GM23338 (cell line): ENCODE results near the gene CPNE2.

ENCODE experiments used
- EZH2phosphoT487 ChIP-seq: fragments of 200-600 bp; sonication (generic); IDR thresholded peaks from one replicate; pipeline ENCODE4 v1.8.1; 2018; ENCODE audit warnings: antibody characterized with exemption; ENCODE audit not compliant: unreplicated experiment
- POLR2AphosphoS5 ChIP-seq: IDR thresholded peaks from 2 replicates; pipeline ENCODE4 v1.6.1; 2016; ENCODE audit warnings: antibody characterized with exemption, low read depth
- TF ChIP-seq, protein P1 (sequence below), 2 experiments: fragments of 200-600 bp in 1 of 2; sonication (generic) in 1 of 2; conservative IDR thresholded peaks; 2 replicates each; pipeline versions ENCODE4 v1.5.1 to v1.6.1; 2016 to 2017; ENCODE audit warnings: antibody characterized with exemption in 2 of 2, low read depth in 2 of 2, mild to moderate bottlenecking in 2 of 2, moderate library complexity in 1 of 2
- TF ChIP-seq, protein P2 (sequence below): IDR thresholded peaks from one replicate; pipeline ENCODE4 v1.6.1; 2018; ENCODE audit warnings: antibody characterized with exemption; ENCODE audit not compliant: unreplicated experiment

GRCh38 chr16:57089406-57089805 lies 3.0 kb upstream of the CPNE2 start:
- TF ChIP-seq, protein P1, sequence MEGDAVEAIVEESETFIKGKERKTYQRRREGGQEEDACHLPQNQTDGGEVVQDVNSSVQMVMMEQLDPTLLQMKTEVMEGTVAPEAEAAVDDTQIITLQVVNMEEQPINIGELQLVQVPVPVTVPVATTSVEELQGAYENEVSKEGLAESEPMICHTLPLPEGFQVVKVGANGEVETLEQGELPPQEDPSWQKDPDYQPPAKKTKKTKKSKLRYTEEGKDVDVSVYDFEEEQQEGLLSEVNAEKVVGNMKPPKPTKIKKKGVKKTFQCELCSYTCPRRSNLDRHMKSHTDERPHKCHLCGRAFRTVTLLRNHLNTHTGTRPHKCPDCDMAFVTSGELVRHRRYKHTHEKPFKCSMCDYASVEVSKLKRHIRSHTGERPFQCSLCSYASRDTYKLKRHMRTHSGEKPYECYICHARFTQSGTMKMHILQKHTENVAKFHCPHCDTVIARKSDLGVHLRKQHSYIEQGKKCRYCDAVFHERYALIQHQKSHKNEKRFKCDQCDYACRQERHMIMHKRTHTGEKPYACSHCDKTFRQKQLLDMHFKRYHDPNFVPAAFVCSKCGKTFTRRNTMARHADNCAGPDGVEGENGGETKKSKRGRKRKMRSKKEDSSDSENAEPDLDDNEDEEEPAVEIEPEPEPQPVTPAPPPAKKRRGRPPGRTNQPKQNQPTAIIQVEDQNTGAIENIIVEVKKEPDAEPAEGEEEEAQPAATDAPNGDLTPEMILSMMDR (conservative IDR thresholded peaks at IDR 0.05; ENCODE audit: low read depth in 2 of 2) = no peak
- TF ChIP-seq, protein P2, sequence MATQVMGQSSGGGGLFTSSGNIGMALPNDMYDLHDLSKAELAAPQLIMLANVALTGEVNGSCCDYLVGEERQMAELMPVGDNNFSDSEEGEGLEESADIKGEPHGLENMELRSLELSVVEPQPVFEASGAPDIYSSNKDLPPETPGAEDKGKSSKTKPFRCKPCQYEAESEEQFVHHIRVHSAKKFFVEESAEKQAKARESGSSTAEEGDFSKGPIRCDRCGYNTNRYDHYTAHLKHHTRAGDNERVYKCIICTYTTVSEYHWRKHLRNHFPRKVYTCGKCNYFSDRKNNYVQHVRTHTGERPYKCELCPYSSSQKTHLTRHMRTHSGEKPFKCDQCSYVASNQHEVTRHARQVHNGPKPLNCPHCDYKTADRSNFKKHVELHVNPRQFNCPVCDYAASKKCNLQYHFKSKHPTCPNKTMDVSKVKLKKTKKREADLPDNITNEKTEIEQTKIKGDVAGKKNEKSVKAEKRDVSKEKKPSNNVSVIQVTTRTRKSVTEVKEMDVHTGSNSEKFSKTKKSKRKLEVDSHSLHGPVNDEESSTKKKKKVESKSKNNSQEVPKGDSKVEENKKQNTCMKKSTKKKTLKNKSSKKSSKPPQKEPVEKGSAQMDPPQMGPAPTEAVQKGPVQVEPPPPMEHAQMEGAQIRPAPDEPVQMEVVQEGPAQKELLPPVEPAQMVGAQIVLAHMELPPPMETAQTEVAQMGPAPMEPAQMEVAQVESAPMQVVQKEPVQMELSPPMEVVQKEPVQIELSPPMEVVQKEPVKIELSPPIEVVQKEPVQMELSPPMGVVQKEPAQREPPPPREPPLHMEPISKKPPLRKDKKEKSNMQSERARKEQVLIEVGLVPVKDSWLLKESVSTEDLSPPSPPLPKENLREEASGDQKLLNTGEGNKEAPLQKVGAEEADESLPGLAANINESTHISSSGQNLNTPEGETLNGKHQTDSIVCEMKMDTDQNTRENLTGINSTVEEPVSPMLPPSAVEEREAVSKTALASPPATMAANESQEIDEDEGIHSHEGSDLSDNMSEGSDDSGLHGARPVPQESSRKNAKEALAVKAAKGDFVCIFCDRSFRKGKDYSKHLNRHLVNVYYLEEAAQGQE = no peak
- TF ChIP-seq EZH2phosphoT487 (no peak), POLR2AphosphoS5 (no peak)
